NOMO-1 treated with DMSO at 0.1 percent for 48 hours (cell line): ENCODE measurements around the gene GJB4.
A peak's percentile ranks its signal among the peaks of the same experiment; 100 is the strongest.
"Not testable (repeated sequence)": the region's sequence is repeated elsewhere in the genome, so short reads cannot be mapped to it uniquely, and the experiment has no call there.

Source experiments
- DNase-seq: peaks from one replicate; lab custom pipeline; 2025; ENCODE audit not compliant: unreplicated experiment; lab: John Stamatoyannopoulos, UW

The GJB4 gene

GRCh38 chr1:34759503-34760357 lies at the start of gene GJB4:
TSS of gene GJB4 (plus strand) at chr1:34759740. CDS start at chr1:34761255, 1,515 bp downstream.
- DNase-seq = no peak

- DNase-seq = no peak
Observed at GRCh38 chr1:34710812-34711211, 48.7 kb upstream of the GJB4 start.

GRCh38 chr1:34711485-34711884 lies 48.1 kb upstream of the GJB4 start:
- no peak for DNase-seq

- no peak for DNase-seq
Observed at GRCh38 chr1:34712007-34712688, 47.4 kb upstream of the GJB4 start.

- no peak for DNase-seq
Observed at GRCh38 chr1:34713443-34713842, 46.1 kb upstream of the GJB4 start.

- DNase-seq = no peak
Observed at GRCh38 chr1:34714386-34714785, 45.2 kb upstream of the GJB4 start.

- DNase-seq = no peak
Observed at GRCh38 chr1:34715139-34715538, 44.4 kb upstream of the GJB4 start.

GRCh38 chr1:34721241-34721640 lies 38.3 kb upstream of the GJB4 start:
- no peak for DNase-seq

- no peak for DNase-seq
Observed at GRCh38 chr1:34721646-34722355, 37.7 kb upstream of the GJB4 start.

GRCh38 chr1:34726861-34727260 lies 32.7 kb upstream of the GJB4 start:
- DNase-seq = no peak

- DNase-seq = no peak
Observed at GRCh38 chr1:34730485-34730884, 29.1 kb upstream of the GJB4 start.

- DNase-seq = not testable (repeated sequence)
Observed at GRCh38 chr1:34732831-34733230, 26.7 kb upstream of the GJB4 start.

- DNase-seq = no peak
Observed at GRCh38 chr1:34736692-34737091, 22.8 kb upstream of the GJB4 start.

- DNase-seq = not testable (repeated sequence)
Observed at GRCh38 chr1:34737236-34737635, 22.3 kb upstream of the GJB4 start.

GRCh38 chr1:34739613-34740012 lies 19.9 kb upstream of the GJB4 start:
- no peak for DNase-seq

GRCh38 chr1:34740161-34740868 lies 19.2 kb upstream of the GJB4 start:
- DNase-seq = no peak

GRCh38 chr1:34742667-34743270 lies 16.8 kb upstream of the GJB4 start:
- peak; percentile 37 for DNase-seq

GRCh38 chr1:34743775-34744174 lies 15.8 kb upstream of the GJB4 start:
- no peak for DNase-seq

- DNase-seq = no peak
Observed at GRCh38 chr1:34744851-34745250, 14.7 kb upstream of the GJB4 start.

GRCh38 chr1:34745666-34746065 lies 13.9 kb upstream of the GJB4 start:
- DNase-seq = no peak

- DNase-seq = no peak
Observed at GRCh38 chr1:34746101-34746500, 13.4 kb upstream of the GJB4 start.
